ENCODE data around the gene GPR31. TPM values are rescaled to one million over a fixed set of nuclear protein-coding genes. Genes with fewer than 3 reads are reported as not detected.
A peak's percentile ranks its signal among the peaks of the same experiment; 100 is the strongest.

GPR31 gene
- total and polyA plus RNA-seq, 9 of the 15 experiments (the other 6 are each of a cell fraction or from before 2014, with no cell fraction given) = not detected

- no peak for TF ChIP-seq CC2D1A (IDR thresholded peaks at IDR 0.05)
- TF ChIP-seq TCFL5 (CRISPR knock-in tag; conservative IDR thresholded peaks at IDR 0.05) = no peak
- TF ChIP-seq, protein P1, sequence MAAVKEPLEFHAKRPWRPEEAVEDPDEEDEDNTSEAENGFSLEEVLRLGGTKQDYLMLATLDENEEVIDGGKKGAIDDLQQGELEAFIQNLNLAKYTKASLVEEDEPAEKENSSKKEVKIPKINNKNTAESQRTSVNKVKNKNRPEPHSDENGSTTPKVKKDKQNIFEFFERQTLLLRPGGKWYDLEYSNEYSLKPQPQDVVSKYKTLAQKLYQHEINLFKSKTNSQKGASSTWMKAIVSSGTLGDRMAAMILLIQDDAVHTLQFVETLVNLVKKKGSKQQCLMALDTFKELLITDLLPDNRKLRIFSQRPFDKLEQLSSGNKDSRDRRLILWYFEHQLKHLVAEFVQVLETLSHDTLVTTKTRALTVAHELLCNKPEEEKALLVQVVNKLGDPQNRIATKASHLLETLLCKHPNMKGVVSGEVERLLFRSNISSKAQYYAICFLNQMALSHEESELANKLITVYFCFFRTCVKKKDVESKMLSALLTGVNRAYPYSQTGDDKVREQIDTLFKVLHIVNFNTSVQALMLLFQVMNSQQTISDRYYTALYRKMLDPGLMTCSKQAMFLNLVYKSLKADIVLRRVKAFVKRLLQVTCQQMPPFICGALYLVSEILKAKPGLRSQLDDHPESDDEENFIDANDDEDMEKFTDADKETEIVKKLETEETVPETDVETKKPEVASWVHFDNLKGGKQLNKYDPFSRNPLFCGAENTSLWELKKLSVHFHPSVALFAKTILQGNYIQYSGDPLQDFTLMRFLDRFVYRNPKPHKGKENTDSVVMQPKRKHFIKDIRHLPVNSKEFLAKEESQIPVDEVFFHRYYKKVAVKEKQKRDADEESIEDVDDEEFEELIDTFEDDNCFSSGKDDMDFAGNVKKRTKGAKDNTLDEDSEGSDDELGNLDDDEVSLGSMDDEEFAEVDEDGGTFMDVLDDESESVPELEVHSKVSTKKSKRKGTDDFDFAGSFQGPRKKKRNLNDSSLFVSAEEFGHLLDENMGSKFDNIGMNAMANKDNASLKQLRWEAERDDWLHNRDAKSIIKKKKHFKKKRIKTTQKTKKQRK (IDR thresholded peaks at IDR 0.05; ENCODE audit: borderline replicate concordance, low read depth, low read length) = no peak
- no peak for TF ChIP-seq EWSR1 (IDR thresholded peaks at IDR 0.05; ENCODE audit: borderline replicate concordance, low read depth, partially characterized antibody)
- TF ChIP-seq GTF2E2 (tag; IDR thresholded peaks at IDR 0.05) = no peak
- TF ChIP-seq CREB3L1 (IDR thresholded peaks at IDR 0.05; ENCODE audit: borderline replicate concordance, low read depth) = no peak
- no peak for TF ChIP-seq FOXK2 (conservative IDR thresholded peaks at IDR 0.05 in 1 of 2, IDR thresholded peaks at IDR 0.05 in 1 of 2; ENCODE audit: low read depth in 2 of 2)
- peak; percentile 91 for TF ChIP-seq TFE3 (CRISPR knock-in tag; IDR thresholded peaks at IDR 0.05)
- peak; percentile 64; the same call in 1 of the 2 replicates for TF ChIP-seq CREM (IDR thresholded peaks at IDR 0.05; ENCODE audit: low read depth)
- TF ChIP-seq ZNF740 (CRISPR knock-in tag; IDR thresholded peaks at IDR 0.05) = no peak
- no peak for TF ChIP-seq ZNF740 (tag; IDR thresholded peaks at IDR 0.05)
- TF ChIP-seq, protein P2, sequence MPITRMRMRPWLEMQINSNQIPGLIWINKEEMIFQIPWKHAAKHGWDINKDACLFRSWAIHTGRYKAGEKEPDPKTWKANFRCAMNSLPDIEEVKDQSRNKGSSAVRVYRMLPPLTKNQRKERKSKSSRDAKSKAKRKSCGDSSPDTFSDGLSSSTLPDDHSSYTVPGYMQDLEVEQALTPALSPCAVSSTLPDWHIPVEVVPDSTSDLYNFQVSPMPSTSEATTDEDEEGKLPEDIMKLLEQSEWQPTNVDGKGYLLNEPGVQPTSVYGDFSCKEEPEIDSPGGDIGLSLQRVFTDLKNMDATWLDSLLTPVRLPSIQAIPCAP (CRISPR knock-in tag; IDR thresholded peaks at IDR 0.05; ENCODE audit: borderline replicate concordance) = no peak
- TF ChIP-seq BRF1 (IDR thresholded peaks at IDR 0.05; ENCODE audit: borderline replicate concordance, extremely low read depth, insufficient read length) = no peak
- no peak for TF ChIP-seq HDAC8 (tag; IDR thresholded peaks at IDR 0.05)
- TF ChIP-seq ZNF263 (CRISPR knock-in tag; IDR thresholded peaks at IDR 0.05; ENCODE audit: borderline replicate concordance) = no peak
- no peak for TF ChIP-seq SRF (CRISPR knock-in tag; IDR thresholded peaks at IDR 0.05)
Measured at GRCh38 chr6:167113935-167114910, 43.6 kb downstream of the GPR31 start (continued).

Measured in K562 (cell line).